ENCODE results near the gene COL12A1. TPM values are rescaled to one million over a fixed set of nuclear protein-coding genes. Genes with fewer than 3 reads are reported as not detected.

Gene COL12A1
- total and polyA plus RNA-seq, 2 experiments from 2014 or later: 9.2 to 49.0 TPM

- no peak overlapping the region for H3K27ac ChIP-seq
- no peak overlapping the region for H2AFZ ChIP-seq
- no peaks in the 10 kb centered on the region for H3K9me3 ChIP-seq (ENCODE audit: low read depth)
- no peak for TF ChIP-seq EZH2phosphoT487 (IDR thresholded peaks at IDR 0.05; ENCODE audit: low read depth, severe bottlenecking, unreplicated experiment)
- no peak for TF ChIP-seq CTCF (IDR thresholded peaks at IDR 0.05; ENCODE audit: poor library complexity)
- H3K4me2 ChIP-seq: no peak overlapping the region
- no peak overlapping the region for H3K4me3 ChIP-seq
- no peaks in the 10 kb centered on the region for H4K20me1 ChIP-seq (ENCODE audit: insufficient read depth, poor library complexity, severe bottlenecking)
- H3K27me3 ChIP-seq: peaks cover 2% of the 10 kb centered on the region
- DNase-seq (ENCODE audit: low spot score): no peak
- H3K9me2 ChIP-seq (replicated peaks; ENCODE audit: insufficient read depth): no peaks in the 10 kb centered on the region
- H3K79me2 ChIP-seq: no peaks in the 10 kb centered on the region
- no peaks in the 10 kb centered on the region for H3K36me3 ChIP-seq (replicated peaks; ENCODE audit: insufficient read depth, low read depth)
- H3K4me1 ChIP-seq (ENCODE audit: insufficient read depth): no peaks in the 10 kb centered on the region
These were observed 56.2 kb downstream of the COL12A1 start for GRCh38 chr6:75149696-75150095.

GRCh38 chr6:75149240-75149639, 56.6 kb downstream of the COL12A1 start:
- no peaks in the 10 kb centered on the region for H3K9me3 ChIP-seq (ENCODE audit: low read depth)
- no peak overlapping the region for H3K4me3 ChIP-seq
- no peak for DNase-seq (ENCODE audit: low spot score)
- TF ChIP-seq EZH2 (IDR thresholded peaks at IDR 0.05; ENCODE audit: borderline replicate concordance): no peak
- no peak overlapping the region for H2AFZ ChIP-seq
- H3K36me3 ChIP-seq (replicated peaks; ENCODE audit: insufficient read depth, low read depth): no peaks in the 10 kb centered on the region
- H3K9me2 ChIP-seq (replicated peaks; ENCODE audit: insufficient read depth): no peaks in the 10 kb centered on the region
- H4K20me1 ChIP-seq (ENCODE audit: insufficient read depth, poor library complexity, severe bottlenecking): no peaks in the 10 kb centered on the region
- peaks cover 2% of the 10 kb centered on the region for H3K27me3 ChIP-seq
- 87% methylated on average over 1 of the region's 1 CpG for WGBS (ENCODE audit: low lambda C conversion rate, missing lambda C conversion rate)
- no peak overlapping the region for H3K27ac ChIP-seq
- H3K4me2 ChIP-seq: no peak overlapping the region
- H3K4me1 ChIP-seq (ENCODE audit: insufficient read depth): no peaks in the 10 kb centered on the region
- no peaks in the 10 kb centered on the region for H3K79me2 ChIP-seq

- H3K36me3 ChIP-seq (replicated peaks; ENCODE audit: insufficient read depth, low read depth): no peaks in the 10 kb centered on the region
- no peak for TF ChIP-seq EZH2 (IDR thresholded peaks at IDR 0.05; ENCODE audit: borderline replicate concordance)
- no peak for TF ChIP-seq CTCF (IDR thresholded peaks at IDR 0.05; ENCODE audit: poor library complexity)
- no peak for TF ChIP-seq EZH2phosphoT487 (IDR thresholded peaks at IDR 0.05; ENCODE audit: low read depth, severe bottlenecking, unreplicated experiment)
These were observed 58.3 kb downstream of the COL12A1 start for GRCh38 chr6:75147512-75147911.

GRCh38 chr6:75145976-75146375, 59.9 kb downstream of the COL12A1 start:
- H3K4me2 ChIP-seq: no peak overlapping the region
- no peaks in the 10 kb centered on the region for H3K9me3 ChIP-seq (ENCODE audit: low read depth)
- no peak overlapping the region for H2AFZ ChIP-seq
- TF ChIP-seq EZH2phosphoT487 (IDR thresholded peaks at IDR 0.05; ENCODE audit: low read depth, severe bottlenecking, unreplicated experiment) (no peak), EZH2 (IDR thresholded peaks at IDR 0.05; ENCODE audit: borderline replicate concordance) (no peak), CTCF (IDR thresholded peaks at IDR 0.05; ENCODE audit: poor library complexity) (no peak)
- no peaks in the 10 kb centered on the region for H3K9me2 ChIP-seq (replicated peaks; ENCODE audit: insufficient read depth)
- no peaks in the 10 kb centered on the region for H3K4me1 ChIP-seq (ENCODE audit: insufficient read depth)
- H3K36me3 ChIP-seq (replicated peaks; ENCODE audit: insufficient read depth, low read depth): no peaks in the 10 kb centered on the region
- H4K20me1 ChIP-seq (ENCODE audit: insufficient read depth, poor library complexity, severe bottlenecking): no peaks in the 10 kb centered on the region
- no peak for DNase-seq (ENCODE audit: low spot score)
- 96% methylated on average over 1 of the region's 1 CpG for WGBS (ENCODE audit: low lambda C conversion rate, missing lambda C conversion rate)
- H3K27me3 ChIP-seq: no peaks in the 10 kb centered on the region
- H3K79me2 ChIP-seq: no peaks in the 10 kb centered on the region
- no peak overlapping the region for H3K27ac ChIP-seq
- no peak overlapping the region for H3K4me3 ChIP-seq

More at GRCh38 chr6:75147512-75147911, 58.3 kb downstream of the COL12A1 start:
- DNase-seq (ENCODE audit: low spot score): no peak
- no peaks in the 10 kb centered on the region for H4K20me1 ChIP-seq (ENCODE audit: insufficient read depth, poor library complexity, severe bottlenecking)
- H2AFZ ChIP-seq: no peak overlapping the region
- no peak overlapping the region for H3K4me3 ChIP-seq
- H3K4me2 ChIP-seq: no peak overlapping the region
- no peaks in the 10 kb centered on the region for H3K4me1 ChIP-seq (ENCODE audit: insufficient read depth)
- H3K79me2 ChIP-seq: no peaks in the 10 kb centered on the region
- no peaks in the 10 kb centered on the region for H3K9me2 ChIP-seq (replicated peaks; ENCODE audit: insufficient read depth)
- 76% methylated on average over 2 of the region's 2 CpGs for WGBS (ENCODE audit: low lambda C conversion rate, missing lambda C conversion rate)
- no peak overlapping the region for H3K27ac ChIP-seq
- H3K9me3 ChIP-seq (ENCODE audit: low read depth): no peaks in the 10 kb centered on the region
- peaks cover 2% of the 10 kb centered on the region for H3K27me3 ChIP-seq
